Heart right ventricle (tissue), 16 donors: Measurements from ENCODE around the gene SPTLC2. TPM values are rescaled to one million over a fixed set of nuclear protein-coding genes. Genes with fewer than 3 reads are reported as not detected.

Experiments
- ATAC-seq, 8 donors: fragments of 200-7000 bp; cut with Tn5 transposase; one replicate each; pipeline ENCODE4 v1.9.1; 2020; ENCODE audit warnings: mild to moderate bottlenecking in 8 of 8, moderate library complexity in 8 of 8, moderate number of reproducible peaks in 1 of 8
- DNase-seq, 2 donors: peaks; one replicate each; pipeline ENCODE4 v3.0.0-alpha.2; 2020
- H3K27ac ChIP-seq, 10 donors: fragments of 200-600 bp; sonication (generic) in 2 of 10; one replicate each; pipeline versions ENCODE4 v1.5.0 to v1.8.0; 2020 to 2022; ENCODE audit warnings: mild to moderate bottlenecking in 3 of 10
- H3K27me3 ChIP-seq, 7 donors: fragments of 200-600 bp; one replicate each; pipeline ENCODE4 v1.8.0; 2021 to 2022; ENCODE audit warnings: mild to moderate bottlenecking in 2 of 7
- H3K36me3 ChIP-seq, 9 donors: fragments of 200-600 bp; sonication (generic) in 1 of 9; one replicate each; pipeline versions ENCODE4 v1.5.0 to v1.8.0; 2020 to 2022; ENCODE audit warnings: mild to moderate bottlenecking in 2 of 9
- H3K4me1 ChIP-seq, 9 donors: fragments of 200-600 bp; sonication (generic) in 1 of 9; one replicate each; pipeline versions ENCODE4 v1.5.0 to v1.8.0; 2020 to 2022; ENCODE audit warnings: mild to moderate bottlenecking in 4 of 9
- H3K4me3 ChIP-seq, 10 donors: fragments of 200-600 bp; sonication (generic) in 2 of 10; one replicate each; pipeline versions ENCODE4 v1.5.0 to v1.8.0; 2020 to 2022; ENCODE audit warnings: mild to moderate bottlenecking in 7 of 10, moderate library complexity in 2 of 10
- H3K9me3 ChIP-seq, 11 donors: fragments of 200-600 bp in 10 of 11; sonication (generic) in 2 of 11; one replicate each; pipeline versions ENCODE4 v1.5.0 to v1.8.0; 2013 to 2022; ENCODE audit warnings: mild to moderate bottlenecking in 2 of 11, control low read depth in 1 of 11, moderate library complexity in 1 of 11
- WGBS, 2 donors: extraction: QIAGEN DNeasy Blood & Tissue Kit; methylation state at CpG; one replicate each; pipeline ENCODE4 v1.1.7; 2013; ENCODE audit warnings: inconsistent platforms in 1 of 2; 5-methylcytosine and 5-hydroxymethylcytosine counted together
- intact Hi-C, 10 donors: fragments of 100-400 bp; cut with DNase I; formaldehyde crosslinking; loops; one replicate each; pipeline versions ENCODE4 v1.11.1 to v1.14.2; 2022
- polyA plus RNA-seq, 2 donors: library from polyadenylated mRNA; stranded (reverse); fragments of 200-250 nt; gene quantifications; one replicate each; pipeline ENCODE4 v1.2.3, GENCODE V29; 2013
- total RNA-seq, 10 donors: library from RNA; stranded (reverse); fragmentation: NEBNext Ultra II Directional in 3 of 10; extraction: Animal tissue kit (Norgen Biotek cat#: 25700) in 3 of 10; gene quantifications; one replicate each; pipeline versions ENCODE4 v1.2.1 to v1.2.4, GENCODE V29; 2021 to 2023
- TF ChIP-seq, protein P1 (sequence below), 9 donors: fragments of 200-600 bp; sonication (generic) in 2 of 9; IDR thresholded peaks; one replicate each; pipeline versions ENCODE4 v1.5.0 to v1.8.0; 2021 to 2022; ENCODE audit warnings: antibody characterized with exemption in 9 of 9, mild to moderate bottlenecking in 5 of 9, moderate library complexity in 1 of 9
- donor health status: Arrhythmogenic right ventricular cardiomyopathy.
- donor health status: ischemic (EF 13 %, LVEDD 7.1; RV severe dilation, severe dysfunction).
- donor health status: healthy with polysubstance abuse.
- donor health status: DM: no; HTN: yes; CAD: no.
- donor health status: DM: no; HTN: no; CAD: no.
- donor health status: ischemic (EF 25% LVEDD 6.9; RV normal size, moderate dysfunction).
- donor health status: ischemic (EF 25% LVEDD 5.7; RV mildly dilated, moderate dysfunction).
- donor health status: healthy.
- donor health status: DM: yes; HTN: yes; CAD: no.
- donor health status: Ischemic cardiomyopathy.
- donor health status: ischemic (EF 35%, LVEDD 5.7; RV mildly dilated, moderate dysfunction).
- donor health status: nonischemic (EF 11% LVEDD 7.7; RV severe dilation, severe dysfunction).
- donor health status: DM: yes; HTN: yes; CAD: no.
- donor health status: PGD.
- donor health status: ischemic (EF 29% LVEDD 5.4; RV normal size, mild dysfunction).
- donor health status: nonischemic (EF 23%, LVEDD 6.1; RV moderate dilation, normal function).

Gene SPTLC2
- total and polyA plus RNA-seq, 12 donors, result 4.7 to 23.5 (median 12.7) TPM

DNA sequence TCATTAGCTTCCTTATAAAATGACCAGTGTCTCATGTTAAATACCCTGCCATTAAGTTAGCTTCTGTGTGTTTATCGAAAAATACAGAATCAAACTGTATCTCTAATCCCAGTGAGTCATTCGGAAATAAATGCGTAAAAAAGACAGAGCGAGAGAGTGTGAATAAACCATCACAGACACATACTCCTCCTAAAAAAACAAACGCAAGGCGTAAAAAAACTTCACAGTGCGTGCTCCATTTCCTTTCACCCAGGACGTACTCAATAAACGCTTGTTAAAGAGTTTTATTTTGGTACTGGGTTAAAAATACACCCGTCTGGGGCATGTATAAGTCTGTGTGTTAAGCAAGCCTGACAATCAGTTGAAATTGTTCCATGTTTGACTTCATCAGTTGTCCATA lies 59.0 kb downstream of the SPTLC2 start:
- 87 to 88% methylated on average over 10 of the region's 10 CpGs for WGBS, 2 donors
- peak overlapping the region in 1 of 10 donors; percentile 67 for H3K27ac ChIP-seq
- H3K9me3 ChIP-seq, result no peaks in the 10 kb centered on the region
- no peak for DNase-seq
- H3K36me3 ChIP-seq, result peaks cover 0 to 98% (median 12%) of the 10 kb centered on the region in 9 donors
- no peaks in the 10 kb centered on the region for H3K27me3 ChIP-seq
- TF ChIP-seq, protein P1, sequence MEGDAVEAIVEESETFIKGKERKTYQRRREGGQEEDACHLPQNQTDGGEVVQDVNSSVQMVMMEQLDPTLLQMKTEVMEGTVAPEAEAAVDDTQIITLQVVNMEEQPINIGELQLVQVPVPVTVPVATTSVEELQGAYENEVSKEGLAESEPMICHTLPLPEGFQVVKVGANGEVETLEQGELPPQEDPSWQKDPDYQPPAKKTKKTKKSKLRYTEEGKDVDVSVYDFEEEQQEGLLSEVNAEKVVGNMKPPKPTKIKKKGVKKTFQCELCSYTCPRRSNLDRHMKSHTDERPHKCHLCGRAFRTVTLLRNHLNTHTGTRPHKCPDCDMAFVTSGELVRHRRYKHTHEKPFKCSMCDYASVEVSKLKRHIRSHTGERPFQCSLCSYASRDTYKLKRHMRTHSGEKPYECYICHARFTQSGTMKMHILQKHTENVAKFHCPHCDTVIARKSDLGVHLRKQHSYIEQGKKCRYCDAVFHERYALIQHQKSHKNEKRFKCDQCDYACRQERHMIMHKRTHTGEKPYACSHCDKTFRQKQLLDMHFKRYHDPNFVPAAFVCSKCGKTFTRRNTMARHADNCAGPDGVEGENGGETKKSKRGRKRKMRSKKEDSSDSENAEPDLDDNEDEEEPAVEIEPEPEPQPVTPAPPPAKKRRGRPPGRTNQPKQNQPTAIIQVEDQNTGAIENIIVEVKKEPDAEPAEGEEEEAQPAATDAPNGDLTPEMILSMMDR (IDR thresholded peaks at IDR 0.05), result no peak
- no peak overlapping the region for H3K4me3 ChIP-seq
- intact Hi-C loops, result loop anchor here in 6 of 10 donors (10.0 kb wide), 5 partner anchors 47 to 263 kb away; partner anchors contain the start of genes AHSA1 (in 1 of the 6) and VIPAS39 (in 1 of the 6)
- peaks cover 0 to 41% (median 11%) of the 10 kb centered on the region in 9 donors for H3K4me1 ChIP-seq
- ATAC-seq, result no peak

- 75 to 82% methylated on average over 4 of the region's 4 CpGs for WGBS, 2 donors
- intact Hi-C loops, result loop anchor here in 6 of 10 donors (10.0 kb wide), 5 partner anchors 48 to 262 kb away; partner anchors contain the start of genes AHSA1 (in 1 of the 6) and VIPAS39 (in 1 of the 6)
- peaks cover 0 to 41% (median 11%) of the 10 kb centered on the region in 9 donors for H3K4me1 ChIP-seq
- H3K4me3 ChIP-seq, result no peak overlapping the region
- TF ChIP-seq, protein P1 (IDR thresholded peaks at IDR 0.05), result no peak
- peak overlapping the region in 1 of 10 donors; percentile 67 for H3K27ac ChIP-seq
- peaks cover 0 to 98% (median 12%) of the 10 kb centered on the region in 9 donors for H3K36me3 ChIP-seq
- H3K9me3 ChIP-seq, result no peaks in the 10 kb centered on the region
- DNase-seq, result no peak
- no peaks in the 10 kb centered on the region for H3K27me3 ChIP-seq
- ATAC-seq, result no peak
Measured at GRCh38 chr14:77556946-77557345, 59.5 kb downstream of the SPTLC2 start.

- Histone ChIP-seq H3K4me1 (peaks cover 0 to 41% (median 11%) of the 10 kb centered on the region in 9 donors), H3K27me3 (no peaks in the 10 kb centered on the region), H3K4me3 (no peak overlapping the region), H3K27ac (peak overlapping the region in 7 of 10 donors; percentile 7 to 68 (median 48)), H3K9me3 (no peaks in the 10 kb centered on the region), H3K36me3 (peaks cover 0 to 95% (median 10%) of the 10 kb centered on the region in 9 donors)
- 64 to 78% methylated on average over 9 of the region's 9 CpGs for WGBS, 2 donors
- DNase-seq, result no peak
- intact Hi-C loops, result loop anchor here in 8 of 10 donors (5.0 to 10.0 kb wide), 8 partner anchors 50 to 678 kb away; partner anchors contain the start of genes AHSA1 (in 4 of the 8) and VIPAS39 (in 4 of the 8)
- ATAC-seq, result peak in 5 of 8 donors; percentile 37 to 67 (median 48)
- TF ChIP-seq, protein P1 (IDR thresholded peaks at IDR 0.05), result no peak
Measured at GRCh38 chr14:77554816-77555599, 61.4 kb downstream of the SPTLC2 start.

DNA sequence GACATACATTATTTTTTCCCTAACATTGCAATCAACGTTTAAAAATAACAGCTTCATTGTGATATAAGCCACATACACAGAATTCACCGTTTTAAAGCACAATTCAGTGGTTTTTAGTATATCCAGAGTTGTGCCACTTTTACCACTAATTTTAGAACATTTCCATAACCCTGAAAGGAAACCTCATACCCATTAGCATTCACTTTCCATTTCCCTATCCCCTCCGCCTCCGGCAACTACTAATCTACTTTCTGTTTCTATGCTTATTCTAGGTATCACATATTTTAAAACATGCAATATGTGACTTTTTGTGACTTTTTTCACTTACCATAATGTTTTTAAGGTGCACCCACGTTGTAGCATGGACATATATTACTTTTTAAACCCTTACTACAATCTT lies 62.2 kb downstream of the SPTLC2 start:
- Histone ChIP-seq H3K4me1 (peaks cover 0 to 41% (median 11%) of the 10 kb centered on the region in 9 donors), H3K27ac (peak overlapping the region in 7 of 10 donors; percentile 7 to 68 (median 48)), H3K9me3 (no peaks in the 10 kb centered on the region), H3K27me3 (no peaks in the 10 kb centered on the region), H3K36me3 (peaks cover 0 to 95% (median 13%) of the 10 kb centered on the region in 9 donors), H3K4me3 (peak overlapping the region in 1 of 10 donors; percentile 0)
- ATAC-seq (peak in 2 of 8 donors; percentile 44 to 46), DNase-seq (no peak)
- TF ChIP-seq, protein P1 (IDR thresholded peaks at IDR 0.05), result no peak
- intact Hi-C loops, result loop anchor here in 8 of 10 donors (5.0 to 10.0 kb wide), 8 partner anchors 51 to 677 kb away; partner anchors contain the start of genes AHSA1 (in 4 of the 8) and VIPAS39 (in 4 of the 8)
- 61 to 75% methylated on average over 5 of the region's 5 CpGs for WGBS, 2 donors
